Vagina (tissue), 2 donors: ENCODE measurements around the gene CCSER1. TPM values are rescaled to one million over a fixed set of nuclear protein-coding genes. Genes with fewer than 3 reads are reported as not detected.

ENCODE experiments used
- DNase-seq, 2 donors: peaks; one replicate each; pipeline ENCODE4 v3.0.0-alpha.2; 2017; ENCODE audit errors: extremely low spot score in 2 of 2
- H3K27ac ChIP-seq: fragments of 200-600 bp; sonication (generic); one replicate; pipeline ENCODE4 v1.5.1; 2019
- H3K27me3 ChIP-seq: fragments of 200-600 bp; sonication (generic); one replicate; pipeline ENCODE4 v1.5.1; 2019
- H3K36me3 ChIP-seq, 2 donors: fragments of 200-600 bp; sonication (generic); one replicate each; pipeline ENCODE4 v1.5.1; 2017 to 2019
- H3K4me1 ChIP-seq: fragments of 200-600 bp; sonication (generic); one replicate; pipeline ENCODE4 v1.5.1; 2019
- H3K4me3 ChIP-seq, 2 donors: fragments of 200-600 bp; sonication (generic); 1 replicate in 1 of 2; 2 replicates in 1 of 2; pipeline ENCODE4 v1.5.1; 2016 to 2019
- H3K9me3 ChIP-seq: fragments of 200-600 bp; sonication (generic); one replicate; pipeline ENCODE4 v1.5.1; 2019
- CTCF ChIP-seq, 3 experiments: fragments of 450-650 bp in 2 of 3; fragments of 200-600 bp in 1 of 3; sonication (generic) in 1 of 3; IDR thresholded peaks; one replicate each; pipeline ENCODE4 v1.5.1; 2017 to 2019; ENCODE audit warnings: antibody characterized with exemption in 3 of 3, mild to moderate bottlenecking in 2 of 3, moderate library complexity in 2 of 3
- POLR2A ChIP-seq, 2 donors: fragments of 450-650 bp; IDR thresholded peaks; one replicate each; pipeline ENCODE4 v1.6.1; 2017; ENCODE audit warnings: antibody characterized with exemption in 2 of 2, mild to moderate bottlenecking in 2 of 2, moderate library complexity in 2 of 2
- POLR2AphosphoS5 ChIP-seq, 2 donors: sonication (generic); formaldehyde crosslinking; IDR thresholded peaks; one replicate each; pipeline ENCODE4 v1.9.0; 2017; ENCODE audit warnings: antibody characterized with exemption in 2 of 2, mild to moderate bottlenecking in 2 of 2, low read depth in 1 of 2; ENCODE audit not compliant: insufficient read depth in 1 of 2
- intact Hi-C: fragments of 100-400 bp; cut with DNase I; formaldehyde crosslinking; loops from one replicate; pipeline ENCODE4 v1.15.1; 2023
- total RNA-seq: library from RNA; depleted of rRNA; stranded (reverse); fragments of >200 nt; gene quantifications from one replicate; pipeline ENCODE4 v1.2.3, GENCODE V29; 2016

Gene CCSER1
- total RNA-seq, 1 donor from 2014 or later = 8.1 TPM

- H3K27me3 ChIP-seq = no peaks in the 10 kb centered on the region
- H3K4me3 ChIP-seq = no peak overlapping the region
- no peaks in the 10 kb centered on the region for H3K36me3 ChIP-seq
- no peaks in the 10 kb centered on the region for H3K9me3 ChIP-seq
- H3K27ac ChIP-seq = no peak overlapping the region
- no peak for TF ChIP-seq CTCF (IDR thresholded peaks at IDR 0.05)
- TF ChIP-seq POLR2A (IDR thresholded peaks at IDR 0.05) = no peak
- TF ChIP-seq POLR2AphosphoS5 (IDR thresholded peaks at IDR 0.05; ENCODE audit: insufficient read depth in 1 of 2, low read depth in 1 of 2) = no peak
- DNase-seq = no peak
- intact Hi-C loops = no loop called here
- H3K4me1 ChIP-seq = no peaks in the 10 kb centered on the region
Measured at GRCh38 chr4:90857081-90857820, 730.1 kb downstream of the CCSER1 start.

GRCh38 chr4:90875791-90876190 lies 748.6 kb downstream of the CCSER1 start:
- no peak for DNase-seq
- TF ChIP-seq POLR2AphosphoS5 (IDR thresholded peaks at IDR 0.05; ENCODE audit: insufficient read depth in 1 of 2, low read depth in 1 of 2) (no peak), POLR2A (IDR thresholded peaks at IDR 0.05) (no peak), CTCF (IDR thresholded peaks at IDR 0.05) (no peak)
- Histone ChIP-seq H3K4me3 (no peak overlapping the region), H3K36me3 (no peaks in the 10 kb centered on the region), H3K27me3 (no peaks in the 10 kb centered on the region), H3K27ac (no peak overlapping the region), H3K9me3 (no peaks in the 10 kb centered on the region), H3K4me1 (no peaks in the 10 kb centered on the region)
- intact Hi-C loops = no loop called here

GRCh38 chr4:90876296-90876695 lies 749.1 kb downstream of the CCSER1 start:
- intact Hi-C loops = no loop called here
- Histone ChIP-seq H3K4me3 (no peak overlapping the region), H3K27ac (no peak overlapping the region), H3K36me3 (no peaks in the 10 kb centered on the region), H3K9me3 (no peaks in the 10 kb centered on the region), H3K4me1 (no peaks in the 10 kb centered on the region), H3K27me3 (no peaks in the 10 kb centered on the region)
- TF ChIP-seq POLR2AphosphoS5 (IDR thresholded peaks at IDR 0.05; ENCODE audit: insufficient read depth in 1 of 2, low read depth in 1 of 2) (no peak), CTCF (IDR thresholded peaks at IDR 0.05) (no peak), POLR2A (IDR thresholded peaks at IDR 0.05) (no peak)
- DNase-seq = no peak

GRCh38 chr4:90883519-90883918 lies 756.3 kb downstream of the CCSER1 start:
- H3K36me3 ChIP-seq = no peaks in the 10 kb centered on the region
- intact Hi-C loops = no loop called here
- no peak for TF ChIP-seq POLR2AphosphoS5 (IDR thresholded peaks at IDR 0.05; ENCODE audit: insufficient read depth in 1 of 2, low read depth in 1 of 2)
- TF ChIP-seq POLR2A (IDR thresholded peaks at IDR 0.05) = no peak

GRCh38 chr4:90888571-90888970 lies 761.4 kb downstream of the CCSER1 start:
- intact Hi-C loops = no loop called here
- Histone ChIP-seq H3K27ac (no peak overlapping the region), H3K9me3 (no peaks in the 10 kb centered on the region), H3K27me3 (no peaks in the 10 kb centered on the region), H3K4me3 (no peak overlapping the region), H3K36me3 (no peaks in the 10 kb centered on the region), H3K4me1 (no peaks in the 10 kb centered on the region)
- no peak for DNase-seq
- TF ChIP-seq POLR2A (IDR thresholded peaks at IDR 0.05) (no peak), CTCF (IDR thresholded peaks at IDR 0.05) (no peak), POLR2AphosphoS5 (IDR thresholded peaks at IDR 0.05; ENCODE audit: insufficient read depth in 1 of 2, low read depth in 1 of 2) (no peak)

More at GRCh38 chr4:90883519-90883918, 756.3 kb downstream of the CCSER1 start:
- no peak for DNase-seq
- no peaks in the 10 kb centered on the region for H3K4me1 ChIP-seq
- no peaks in the 10 kb centered on the region for H3K27me3 ChIP-seq
- H3K9me3 ChIP-seq = no peaks in the 10 kb centered on the region
- no peak overlapping the region for H3K4me3 ChIP-seq
- H3K27ac ChIP-seq = no peak overlapping the region
